ENCODE measurements around the gene INTS7. TPM values are rescaled to one million over a fixed set of nuclear protein-coding genes. Genes with fewer than 3 reads are reported as not detected.

The INTS7 gene
- total and polyA plus RNA-seq, 2 experiments from 2014 or later = 10.9 to 34.0 TPM

- H3K36me3 Mint-ChIP-seq (ENCODE audit: low read depth) = peaks cover 62% of the 10 kb centered on the region
- ATAC-seq (no peak), DNase-seq (ENCODE audit: low spot score) (no peak)
- Histone ChIP-seq H3K79me2 (replicated peaks; ENCODE audit: insufficient read depth) (no peaks in the 10 kb centered on the region), H3K4me3 (no peak overlapping the region), H3K27ac (ENCODE audit: low read depth) (no peak overlapping the region), H4K20me1 (replicated peaks; ENCODE audit: insufficient read depth) (peaks cover 4% of the 10 kb centered on the region; the same call in 1 of the 2 replicates), H3K9me2 (ENCODE audit: insufficient read depth) (no peaks in the 10 kb centered on the region), H3K27me3 (ENCODE audit: insufficient read depth) (no peaks in the 10 kb centered on the region), H3K4me1 (ENCODE audit: insufficient read depth) (no peaks in the 10 kb centered on the region), H3K36me3 (ENCODE audit: insufficient read depth) (peaks cover 55% of the 10 kb centered on the region), H3F3A (replicated peaks; ENCODE audit: low read depth) (no peaks in the 10 kb centered on the region), H2AFZ (no peak overlapping the region), H3K4me2 (no peak overlapping the region)
- no peak overlapping the region for H3K4me3 Mint-ChIP-seq
- TF ChIP-seq NANOG (IDR thresholded peaks at IDR 0.05; ENCODE audit: borderline replicate concordance) (no peak), CREB1 (CRISPR knock-in tag; IDR thresholded peaks at IDR 0.05; ENCODE audit: low read depth) (no peak), ZNF331 (CRISPR knock-in tag; IDR thresholded peaks at IDR 0.05; ENCODE audit: low read depth) (no peak)
- no peak overlapping the region for H3K27ac Mint-ChIP-seq
- peaks cover 2% of the 10 kb centered on the region for H3K27me3 Mint-ChIP-seq (ENCODE audit: insufficient read depth, low read depth, poor library complexity)
- H3K9me3 Mint-ChIP-seq = no peaks in the 10 kb centered on the region
- no peaks in the 10 kb centered on the region for H3K4me1 Mint-ChIP-seq
Measured at GRCh38 chr1:212074856-212075255, 39.5 kb upstream of the INTS7 start.

- DNase-seq (ENCODE audit: low spot score) (no peak), ATAC-seq (no peak)
- Histone ChIP-seq H2AFZ (no peak overlapping the region), H3K4me2 (no peak overlapping the region), H3K4me3 (no peak overlapping the region), H3F3A (replicated peaks; ENCODE audit: low read depth) (no peaks in the 10 kb centered on the region), H3K27ac (ENCODE audit: low read depth) (no peak overlapping the region), H3K9me2 (ENCODE audit: insufficient read depth) (no peaks in the 10 kb centered on the region), H4K20me1 (replicated peaks; ENCODE audit: insufficient read depth) (peaks cover 4% of the 10 kb centered on the region; the same call in 1 of the 2 replicates), H3K36me3 (ENCODE audit: insufficient read depth) (peaks cover 51% of the 10 kb centered on the region), H3K4me1 (ENCODE audit: insufficient read depth) (no peaks in the 10 kb centered on the region), H3K27me3 (ENCODE audit: insufficient read depth) (no peaks in the 10 kb centered on the region), H3K79me2 (replicated peaks; ENCODE audit: insufficient read depth) (no peaks in the 10 kb centered on the region)
- Mint-ChIP-seq H3K9me3 (no peaks in the 10 kb centered on the region), H3K36me3 (ENCODE audit: low read depth) (peaks cover 66% of the 10 kb centered on the region), H3K27me3 (ENCODE audit: insufficient read depth, low read depth, poor library complexity) (peaks cover 2% of the 10 kb centered on the region), H3K4me3 (no peak overlapping the region), H3K27ac (no peak overlapping the region), H3K4me1 (no peaks in the 10 kb centered on the region)
- TF ChIP-seq ZNF331 (CRISPR knock-in tag; IDR thresholded peaks at IDR 0.05; ENCODE audit: low read depth) (no peak), EZH2 (IDR thresholded peaks at IDR 0.05; ENCODE audit: low read depth, unreplicated experiment) (no peak), ZNF462 (CRISPR knock-in tag; IDR thresholded peaks at IDR 0.05) (no peak), JUNB (IDR thresholded peaks at IDR 0.05; ENCODE audit: unreplicated experiment) (no peak), STAT1 (IDR thresholded peaks at IDR 0.05; ENCODE audit: unreplicated experiment) (no peak), EZH2phosphoT487 (IDR thresholded peaks at IDR 0.05; ENCODE audit: unreplicated experiment) (no peak), NANOG (IDR thresholded peaks at IDR 0.05; ENCODE audit: borderline replicate concordance) (no peak), POLR2AphosphoS5 (IDR thresholded peaks at IDR 0.05; ENCODE audit: low read depth) (no peak), CTCF (conservative IDR thresholded peaks at IDR 0.05; ENCODE audit: low read depth in 2 of 2) (no peak), ETS1 (IDR thresholded peaks at IDR 0.05) (no peak), CREB1 (CRISPR knock-in tag; IDR thresholded peaks at IDR 0.05; ENCODE audit: low read depth) (no peak), ZNF114 (CRISPR knock-in tag; IDR thresholded peaks at IDR 0.05) (no peak)
Measured at GRCh38 chr1:212074313-212074712, 39.0 kb upstream of the INTS7 start.

Data from GM23338 (cell line).